Naive thymus-derived CD8-positive, alpha-beta T cell (primary cell): ENCODE results near the gene TAF3. TPM values are rescaled to one million over a fixed set of nuclear protein-coding genes. Genes with fewer than 3 reads are reported as not detected.

Experiments
- ATAC-seq, 2 donors: fragments of 150-1000 bp; cut with Tn5 transposase in 1 of 2; sonication (Bioruptor Pico), chemical (Tn5 transposase) in 1 of 2; 1 replicate in 1 of 2; 2 replicates in 1 of 2; pipeline ENCODE4 v1.10.0; 2021; ENCODE audit warnings: mild to moderate bottlenecking in 2 of 2, moderate library complexity in 2 of 2
- POLR2A ChIA-PET: fragments of 350-600 bp; sonication (Branson Sonifier 250); formaldehyde crosslinking; loops from one replicate; lab custom pipeline; 2021; ENCODE audit warnings: antibody characterized with exemption; lab: Charles Lee
- DNase-seq, 10 donors: peaks; one replicate each; pipeline versions ENCODE4 v3.0.0 to v3.0.0-alpha.2; 2020 to 2022
- H3K27ac Mint-ChIP-seq, 10 donors: one replicate each; pipeline ENCODE4 v1.8.0; 2020 to 2022; ENCODE audit warnings: mild to moderate bottlenecking in 10 of 10, mixed read lengths in 10 of 10, moderate library complexity in 4 of 10, inconsistent platforms in 1 of 10
- H3K27me3 Mint-ChIP-seq, 5 donors: one replicate each; pipeline ENCODE4 v1.8.0; 2021 to 2022; ENCODE audit warnings: mixed read lengths in 5 of 5
- H3K36me3 Mint-ChIP-seq, 3 donors: one replicate each; pipeline ENCODE4 v1.8.0; 2020 to 2022; ENCODE audit warnings: mixed read lengths in 3 of 3, mild to moderate bottlenecking in 2 of 3, inconsistent platforms in 1 of 3
- H3K4me1 Mint-ChIP-seq, 4 donors: one replicate each; pipeline ENCODE4 v1.8.0; 2021 to 2022; ENCODE audit warnings: mixed read lengths in 4 of 4
- H3K4me3 Mint-ChIP-seq, 10 donors: one replicate each; pipeline ENCODE4 v1.8.0; 2020 to 2022; ENCODE audit warnings: mild to moderate bottlenecking in 10 of 10, mixed read lengths in 10 of 10, moderate library complexity in 6 of 10, inconsistent platforms in 1 of 10
- H3K9me3 Mint-ChIP-seq, 9 donors: one replicate each; pipeline ENCODE4 v1.8.0; 2020 to 2022; ENCODE audit warnings: mixed read lengths in 9 of 9, mild to moderate bottlenecking in 3 of 9, inconsistent platforms in 1 of 9, moderate library complexity in 1 of 9
- polyA plus RNA-seq, 3 donors: library from polyadenylated mRNA; unstranded; fragments of 300-500 nt; fragmentation: Illumina TruSeq; gene quantifications; one replicate each; pipeline ENCODE4 v1.2.3, GENCODE V29; 2021
- total RNA-seq, 8 experiments: library from RNA in 2 of 8; stranded (reverse) in 2 of 8; gene quantifications; one replicate each; pipeline ENCODE4 v1.2.3 and lab custom pipeline; 2021 to 2026

TAF3 gene
- total and polyA plus RNA-seq, 5 experiments from 2014 or later: 6.8 to 24.6 (median 16.4) TPM

DNA sequence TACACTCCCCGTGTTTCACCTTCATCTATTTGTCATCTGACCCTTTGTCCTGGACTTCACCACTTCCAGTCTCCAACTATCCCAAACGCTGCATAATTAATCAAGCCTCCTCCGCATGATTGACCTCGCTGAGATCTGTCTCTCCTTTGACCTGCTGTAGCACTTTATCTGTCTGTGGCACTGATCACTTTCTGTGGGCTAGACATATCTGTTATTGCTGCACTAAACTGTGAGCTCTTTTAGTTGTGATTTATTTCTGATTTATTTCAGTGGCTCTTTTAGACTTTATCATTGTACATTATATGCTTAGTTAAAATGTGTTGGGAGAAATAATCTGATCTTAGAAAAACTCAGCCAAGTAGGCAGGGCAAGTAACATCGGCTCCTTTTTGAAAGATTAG is 144.3 kb downstream of the TAF3 start:
- Mint-ChIP-seq H3K27ac (no peak overlapping the region), H3K4me3 (no peak overlapping the region), H3K36me3 (peaks cover 13 to 42% (median 35%) of the 10 kb centered on the region in 3 donors), H3K9me3 (no peaks in the 10 kb centered on the region), H3K27me3 (no peaks in the 10 kb centered on the region), H3K4me1 (peaks cover 0 to 11% (median 5%) of the 10 kb centered on the region in 4 donors)
- DNase-seq (no peak), ATAC-seq (no peak)
- POLR2A ChIA-PET: no interaction called here

DNA sequence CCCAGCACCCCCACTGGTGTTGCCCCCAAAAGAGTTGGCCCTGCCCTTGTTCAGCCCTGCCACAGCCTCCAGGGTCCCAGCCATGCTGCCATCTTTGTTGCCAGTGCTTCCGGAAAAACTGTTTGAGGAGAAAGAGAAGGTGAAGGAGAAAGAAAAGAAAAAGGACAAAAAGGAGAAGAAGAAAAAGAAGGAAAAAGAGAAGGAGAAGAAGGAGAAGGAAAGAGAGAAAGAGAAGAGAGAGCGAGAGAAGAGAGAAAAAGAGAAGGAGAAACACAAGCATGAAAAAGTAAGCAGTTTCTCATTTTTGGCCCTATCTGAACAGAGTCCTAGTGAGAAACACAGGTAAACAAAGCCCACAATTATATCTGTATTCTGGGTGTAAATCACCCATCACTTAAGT is 147.2 kb downstream of the TAF3 start:
- H3K4me1 Mint-ChIP-seq: peaks cover 3 to 23% (median 10%) of the 10 kb centered on the region in 4 donors
- peaks cover 21 to 50% (median 41%) of the 10 kb centered on the region in 3 donors for H3K36me3 Mint-ChIP-seq
- no peak overlapping the region for H3K27ac Mint-ChIP-seq
- POLR2A ChIA-PET: no interaction called here
- no peak for DNase-seq
- no peaks in the 10 kb centered on the region for H3K9me3 Mint-ChIP-seq
- no peaks in the 10 kb centered on the region for H3K27me3 Mint-ChIP-seq
- no peak for ATAC-seq
- no peak overlapping the region for H3K4me3 Mint-ChIP-seq

DNA sequence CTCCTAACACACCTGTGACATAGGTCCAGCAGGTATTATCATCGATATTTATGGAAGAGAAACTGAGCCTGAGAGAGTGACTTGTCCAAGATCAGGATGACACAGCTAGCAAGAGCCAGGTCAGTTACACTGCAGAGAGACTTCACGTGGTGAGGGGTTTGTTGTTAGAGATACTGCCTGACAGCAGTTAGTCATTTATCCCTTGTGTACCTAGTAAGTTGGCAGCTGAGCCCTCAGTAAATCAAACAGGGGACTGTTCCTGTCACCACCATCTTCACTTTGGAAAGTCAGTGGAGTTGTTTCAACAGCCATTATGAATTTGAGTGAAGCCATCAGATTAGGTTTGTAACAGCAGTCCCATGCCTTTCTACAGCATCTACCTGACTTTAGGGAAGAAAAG is 148.7 kb downstream of the TAF3 start:
- Mint-ChIP-seq H3K27me3 (no peaks in the 10 kb centered on the region), H3K9me3 (no peaks in the 10 kb centered on the region), H3K36me3 (peaks cover 25 to 55% (median 41%) of the 10 kb centered on the region in 3 donors), H3K4me3 (no peak overlapping the region), H3K4me1 (peaks cover 3 to 28% (median 12%) of the 10 kb centered on the region in 4 donors), H3K27ac (no peak overlapping the region)
- DNase-seq (no peak), ATAC-seq (no peak)
- POLR2A ChIA-PET: no interaction called here

DNA sequence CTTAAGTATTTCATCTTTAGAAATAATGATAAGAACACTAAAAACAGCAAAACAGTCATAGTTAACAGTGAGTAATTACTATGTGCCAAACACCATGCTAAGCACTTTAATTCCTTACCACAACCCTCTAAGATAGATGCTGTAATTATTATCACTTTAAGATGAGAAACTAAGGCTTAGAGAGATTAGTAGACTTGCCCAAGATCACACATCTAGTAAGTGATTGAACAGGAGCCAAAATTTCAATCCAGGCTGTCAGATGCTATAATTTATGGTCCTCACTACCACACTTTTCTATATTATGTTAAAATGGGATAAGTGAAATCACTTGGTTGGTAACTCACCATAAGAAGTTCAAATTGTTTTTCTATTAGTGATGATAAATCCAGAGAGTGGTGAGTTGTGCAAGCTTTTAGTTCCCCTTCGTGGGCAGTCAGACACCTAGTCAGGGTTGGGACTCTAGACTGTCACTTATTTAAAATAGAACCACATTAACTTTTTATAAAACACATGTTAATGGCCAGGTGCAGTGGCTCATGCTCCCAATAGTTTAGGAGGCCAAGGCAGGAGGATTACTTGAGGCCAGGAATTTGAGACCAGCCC is 150.3 kb downstream of the TAF3 start:
- H3K4me1 Mint-ChIP-seq: peaks cover 3 to 29% (median 12%) of the 10 kb centered on the region in 4 donors
- ATAC-seq (no peak), DNase-seq (no peak)
- H3K4me3 Mint-ChIP-seq: no peak overlapping the region
- H3K27me3 Mint-ChIP-seq: no peaks in the 10 kb centered on the region
- H3K36me3 Mint-ChIP-seq: peaks cover 25 to 59% (median 37%) of the 10 kb centered on the region in 3 donors
- peak overlapping the region in 1 of 10 donors; percentile 34 for H3K27ac Mint-ChIP-seq
- H3K9me3 Mint-ChIP-seq: no peaks in the 10 kb centered on the region
- POLR2A ChIA-PET: no interaction called here

DNA sequence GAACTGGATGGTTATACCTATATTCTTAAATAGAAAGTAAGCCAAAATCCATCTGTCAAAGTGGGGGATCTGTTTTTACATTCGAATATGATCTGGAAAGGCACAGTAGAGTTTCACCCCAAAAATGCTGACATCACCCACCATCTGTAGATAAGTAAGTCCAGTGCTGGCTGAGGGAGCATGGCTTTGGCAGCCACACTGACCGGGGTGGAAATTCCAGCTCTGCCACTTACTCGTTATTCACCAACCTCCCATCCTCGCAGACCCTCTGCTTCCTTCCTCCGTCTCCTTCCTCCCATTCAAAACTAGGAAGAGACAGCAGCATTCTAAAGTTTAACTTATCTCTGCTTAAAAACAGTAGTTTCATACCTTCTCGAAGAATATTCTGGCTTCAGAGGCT is 151.3 kb downstream of the TAF3 start:
- Mint-ChIP-seq H3K36me3 (peaks cover 21 to 53% (median 31%) of the 10 kb centered on the region in 3 donors), H3K9me3 (no peaks in the 10 kb centered on the region), H3K27me3 (no peaks in the 10 kb centered on the region), H3K4me1 (peaks cover 3 to 28% (median 14%) of the 10 kb centered on the region in 4 donors), H3K27ac (peak overlapping the region in 2 of 10 donors; percentile 11 to 34), H3K4me3 (no peak overlapping the region)
- DNase-seq: no peak
- ATAC-seq: no peak
- POLR2A ChIA-PET: no interaction called here

DNA sequence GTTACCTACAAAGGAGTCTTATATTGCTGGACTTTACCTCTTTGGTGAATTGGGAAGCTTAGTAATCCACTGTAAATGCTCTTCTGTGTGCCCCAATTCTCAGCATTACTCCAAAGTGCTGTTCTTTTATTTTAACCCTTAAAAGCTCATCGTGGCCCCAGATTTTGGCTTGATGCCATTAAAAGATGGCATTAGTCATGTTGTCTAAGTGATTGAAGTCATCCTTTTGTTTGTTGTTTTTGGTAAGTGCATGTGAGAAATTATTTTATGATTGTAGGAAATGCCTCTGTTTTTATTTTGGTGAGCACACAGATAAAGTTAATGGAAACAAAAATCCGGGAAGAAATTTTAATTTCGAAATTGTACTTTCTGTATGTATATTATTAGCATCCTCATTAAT is 153.6 kb downstream of the TAF3 start:
- Mint-ChIP-seq H3K4me1 (peaks cover 3 to 18% (median 14%) of the 10 kb centered on the region in 4 donors), H3K36me3 (peaks cover 23 to 54% (median 28%) of the 10 kb centered on the region in 3 donors), H3K4me3 (no peak overlapping the region), H3K27ac (no peak overlapping the region), H3K27me3 (no peaks in the 10 kb centered on the region), H3K9me3 (no peaks in the 10 kb centered on the region)
- POLR2A ChIA-PET: no interaction called here
- no peak for ATAC-seq
- no peak for DNase-seq

DNA sequence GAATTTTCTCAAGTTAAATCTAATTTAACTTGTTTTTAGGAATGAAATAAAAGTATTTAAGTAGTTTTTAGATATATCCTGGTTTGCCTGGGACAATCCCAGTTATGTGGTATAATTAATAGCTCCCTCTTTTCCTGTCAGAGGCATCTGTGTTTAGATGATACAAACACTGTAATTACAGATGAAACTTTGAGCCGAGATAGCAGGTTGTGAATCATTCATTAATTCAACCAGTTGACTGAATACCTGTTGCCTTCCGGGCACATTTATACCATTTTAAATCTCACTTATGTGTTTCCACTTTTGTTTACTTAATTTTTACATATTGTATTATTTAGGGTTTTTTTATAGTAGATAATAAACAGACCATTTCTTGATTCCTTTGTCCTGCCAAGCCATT is 154.1 kb downstream of the TAF3 start:
- Mint-ChIP-seq H3K36me3 (peaks cover 23 to 55% (median 28%) of the 10 kb centered on the region in 3 donors), H3K27me3 (no peaks in the 10 kb centered on the region), H3K4me1 (peaks cover 3 to 18% (median 14%) of the 10 kb centered on the region in 4 donors), H3K27ac (no peak overlapping the region), H3K9me3 (no peaks in the 10 kb centered on the region), H3K4me3 (no peak overlapping the region)
- ATAC-seq: no peak
- DNase-seq: no peak
- POLR2A ChIA-PET: no interaction called here

DNA sequence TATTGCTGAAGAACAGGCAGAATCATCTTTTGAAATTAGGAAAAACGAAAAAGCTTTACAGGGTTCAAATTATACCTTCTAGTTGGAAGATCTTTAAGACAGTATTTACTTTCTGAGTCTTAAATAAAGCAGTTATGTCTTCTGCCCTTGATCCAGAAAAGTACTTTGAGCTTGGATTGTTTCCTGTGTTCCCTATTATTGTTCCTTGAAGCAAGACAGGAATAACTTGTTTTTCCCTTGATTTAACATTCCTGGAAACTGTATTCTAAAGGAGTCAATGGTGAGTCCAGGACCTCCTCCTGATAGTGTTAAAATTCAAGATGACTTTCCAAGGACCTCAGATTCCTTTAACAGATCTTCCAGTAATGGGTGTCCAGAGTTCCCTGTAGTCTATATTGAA is 161.9 kb downstream of the TAF3 start:
- Mint-ChIP-seq H3K36me3 (peaks cover 16 to 84% (median 47%) of the 10 kb centered on the region in 3 donors), H3K4me3 (no peak overlapping the region), H3K27ac (peak overlapping the region in 2 of 10 donors; percentile 25 to 82), H3K4me1 (peaks cover 0 to 5% (median 2%) of the 10 kb centered on the region in 4 donors), H3K9me3 (no peaks in the 10 kb centered on the region), H3K27me3 (no peaks in the 10 kb centered on the region)
- no peak for DNase-seq
- POLR2A ChIA-PET: no interaction called here
- no peak for ATAC-seq

DNA sequence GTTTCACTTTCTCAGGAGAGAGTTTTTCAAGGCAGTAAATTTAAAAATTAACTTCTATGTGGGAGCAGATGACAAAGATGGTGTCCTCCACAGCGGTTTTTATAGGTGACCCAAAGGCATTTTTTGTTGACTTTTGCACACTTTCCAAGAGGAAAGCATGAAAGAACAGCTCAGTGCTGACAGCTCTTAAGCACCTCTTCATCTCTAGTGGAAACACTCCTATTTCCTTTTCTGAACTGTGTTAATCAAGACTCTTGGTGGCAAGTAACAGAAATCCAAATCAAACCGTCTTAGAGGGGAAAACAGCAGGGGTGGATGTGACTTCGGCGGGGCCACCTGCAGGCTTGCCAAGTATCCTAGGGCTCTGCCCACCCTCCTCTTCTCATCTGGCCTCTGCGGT is 164.4 kb downstream of the TAF3 start:
- no peaks in the 10 kb centered on the region for H3K27me3 Mint-ChIP-seq
- no peak for ATAC-seq
- DNase-seq: no peak
- peaks cover 9 to 84% (median 47%) of the 10 kb centered on the region in 3 donors for H3K36me3 Mint-ChIP-seq
- H3K27ac Mint-ChIP-seq: no peak overlapping the region
- POLR2A ChIA-PET: no interaction called here
- no peaks in the 10 kb centered on the region for H3K9me3 Mint-ChIP-seq
- peaks cover 0 to 7% (median under 1%) of the 10 kb centered on the region in 4 donors for H3K4me1 Mint-ChIP-seq
- no peak overlapping the region for H3K4me3 Mint-ChIP-seq

DNA sequence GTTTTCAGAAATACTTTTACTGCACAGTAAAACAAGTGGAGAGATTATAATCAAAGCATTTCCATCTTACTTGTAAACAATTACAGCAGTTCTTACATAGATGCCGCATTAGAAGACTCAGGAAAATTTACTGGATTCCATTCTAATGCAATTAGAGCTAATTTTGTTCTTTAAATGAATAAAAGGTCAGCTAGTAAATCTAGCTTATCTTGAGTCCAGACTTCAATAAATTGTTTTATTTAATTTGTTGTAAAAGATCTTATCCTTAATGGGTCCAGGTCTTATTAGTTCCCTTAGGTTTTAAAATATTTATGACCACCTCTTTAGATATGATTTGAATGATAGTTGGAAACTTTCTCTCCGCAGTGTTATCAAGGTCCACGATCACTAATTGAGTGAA is 166.0 kb downstream of the TAF3 start:
- Mint-ChIP-seq H3K4me3 (no peak overlapping the region), H3K9me3 (no peaks in the 10 kb centered on the region), H3K36me3 (peaks cover 0 to 81% (median 39%) of the 10 kb centered on the region in 3 donors), H3K27ac (no peak overlapping the region), H3K27me3 (no peaks in the 10 kb centered on the region), H3K4me1 (peaks cover 0 to 7% (median under 1%) of the 10 kb centered on the region in 4 donors)
- no peak for DNase-seq
- POLR2A ChIA-PET: no interaction called here
- ATAC-seq: no peak

DNA sequence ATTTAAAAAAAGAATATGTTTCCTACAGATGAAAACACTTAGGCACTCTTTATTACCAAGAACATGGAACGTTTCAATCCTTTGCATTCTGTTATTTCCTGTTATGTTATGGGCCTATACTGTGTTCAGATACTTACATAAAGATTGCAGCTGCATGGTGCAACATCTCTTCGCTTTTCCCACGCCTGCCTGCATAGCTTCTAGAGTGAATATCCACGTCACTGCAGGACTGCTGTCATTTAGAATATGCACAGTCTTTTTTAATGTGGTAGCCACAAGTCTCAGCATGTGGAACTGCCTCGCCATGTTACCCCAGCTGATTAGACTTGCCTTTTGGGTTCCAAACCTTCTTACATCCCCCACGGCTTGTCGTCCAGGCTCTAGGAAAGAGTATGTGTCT is 166.6 kb downstream of the TAF3 start:
- H3K27ac Mint-ChIP-seq: no peak overlapping the region
- H3K4me1 Mint-ChIP-seq: peaks cover 0 to 7% (median under 1%) of the 10 kb centered on the region in 4 donors
- no peaks in the 10 kb centered on the region for H3K9me3 Mint-ChIP-seq
- POLR2A ChIA-PET: no interaction called here
- H3K4me3 Mint-ChIP-seq: no peak overlapping the region
- H3K27me3 Mint-ChIP-seq: no peaks in the 10 kb centered on the region
- peaks cover 0 to 76% (median 37%) of the 10 kb centered on the region in 3 donors for H3K36me3 Mint-ChIP-seq
- DNase-seq: no peak
- no peak for ATAC-seq

DNA sequence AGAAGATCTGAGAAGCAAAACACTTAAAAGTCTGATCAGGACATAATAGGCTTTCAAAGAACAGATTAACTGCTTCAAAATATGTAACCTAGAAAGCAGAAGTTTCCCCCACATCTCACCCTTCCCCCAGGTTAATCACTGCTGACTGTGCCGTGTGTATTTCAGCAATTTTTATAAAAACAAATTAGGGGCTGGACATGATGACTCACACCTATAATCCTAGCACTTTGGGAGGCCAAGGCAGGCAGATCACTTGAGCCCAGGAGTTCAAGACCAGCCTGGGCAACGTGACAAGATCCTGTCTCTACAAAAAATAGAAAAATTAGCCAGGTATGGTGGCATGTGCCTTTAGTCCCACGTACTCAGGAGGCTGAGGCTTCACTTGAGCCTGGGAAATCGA is 168.5 kb downstream of the TAF3 start:
- no peaks in the 10 kb centered on the region for H3K27me3 Mint-ChIP-seq
- peaks cover 0 to 4% (median under 1%) of the 10 kb centered on the region in 4 donors for H3K4me1 Mint-ChIP-seq
- peaks cover 5 to 60% (median 28%) of the 10 kb centered on the region in 3 donors for H3K36me3 Mint-ChIP-seq
- no peak overlapping the region for H3K4me3 Mint-ChIP-seq
- POLR2A ChIA-PET: no interaction called here
- ATAC-seq (no peak), DNase-seq (no peak)
- peak overlapping the region in 2 of 10 donors; percentile 21 to 56 for H3K27ac Mint-ChIP-seq
- no peaks in the 10 kb centered on the region for H3K9me3 Mint-ChIP-seq

DNA sequence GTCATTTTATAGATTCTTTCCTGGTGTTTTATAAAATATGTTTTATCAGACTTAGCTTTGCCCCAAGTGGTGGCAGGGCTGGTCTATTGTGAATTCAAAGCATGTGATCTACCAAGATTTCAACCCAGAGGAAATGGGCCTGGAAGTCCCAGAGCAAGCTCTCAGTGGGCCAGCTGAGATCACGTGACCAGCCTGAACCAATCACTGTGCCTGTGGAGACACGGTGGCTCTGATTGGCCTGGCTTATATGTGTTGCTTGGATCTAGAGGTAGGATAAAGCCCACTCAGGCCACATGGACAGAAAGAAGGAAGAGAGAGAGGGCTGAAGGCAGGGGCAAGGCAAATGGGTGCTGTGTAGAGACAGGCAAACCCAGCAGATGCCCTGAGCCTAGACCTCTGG is 170.7 kb downstream of the TAF3 start:
- Mint-ChIP-seq H3K4me1 (peaks cover 0 to 4% (median 1%) of the 10 kb centered on the region in 4 donors), H3K27ac (peak overlapping the region in 1 of 10 donors; percentile 56)
- POLR2A ChIA-PET: no interaction called here

More for the DNA sequence above, 170.7 kb downstream of the TAF3 start:
- no peak for ATAC-seq
- Mint-ChIP-seq H3K9me3 (no peaks in the 10 kb centered on the region), H3K27me3 (no peaks in the 10 kb centered on the region), H3K36me3 (peaks cover 5 to 56% (median 34%) of the 10 kb centered on the region in 3 donors), H3K4me3 (no peak overlapping the region)
- no peak for DNase-seq
